Activated T-cell treated with anti-CD3 and anti-CD28 coated beads for 48 hours (primary cell): ENCODE measurements around the gene TMEM184A.

Source experiments
- DNase-seq: peaks from one replicate; pipeline ENCODE4 v3.0.0-alpha.2; 2020; ENCODE audit warnings: low read depth

The TMEM184A gene

DNA sequence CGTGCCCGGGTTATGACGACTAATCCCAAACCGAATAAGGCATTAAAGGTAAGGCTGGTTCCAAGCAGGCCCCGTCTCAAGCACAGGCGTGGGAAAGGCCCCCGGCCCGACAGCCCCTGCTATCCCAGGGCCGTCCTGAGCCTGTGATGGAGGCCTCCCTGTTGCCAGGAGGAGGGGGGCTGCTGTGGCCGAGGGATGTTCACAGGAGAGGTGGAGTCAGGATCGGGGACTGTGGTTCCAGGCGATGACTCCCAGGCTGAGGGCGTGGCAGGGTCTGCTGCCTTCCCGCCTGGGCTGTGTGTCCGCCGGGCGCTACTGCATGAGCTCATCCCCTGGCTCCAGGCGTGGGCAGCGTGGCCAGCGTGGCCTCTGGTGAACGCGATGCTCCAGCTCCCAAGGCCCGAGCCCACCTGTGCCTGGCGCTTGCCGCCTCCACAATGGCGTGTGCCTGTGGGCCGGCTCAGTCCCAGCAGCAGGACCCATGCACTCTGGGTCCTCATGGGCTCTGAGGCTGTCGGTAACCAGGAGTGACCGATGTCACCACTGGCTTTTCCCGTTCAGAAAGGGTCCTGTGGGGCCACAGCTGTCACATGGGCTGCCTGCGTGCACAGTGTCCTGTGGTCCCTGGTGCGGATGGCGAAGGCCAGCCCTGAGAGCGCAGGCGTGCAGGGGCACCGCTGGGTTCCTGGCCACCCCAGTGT lies 16.7 kb downstream of the TMEM184A start:
- no peak for DNase-seq

DNA sequence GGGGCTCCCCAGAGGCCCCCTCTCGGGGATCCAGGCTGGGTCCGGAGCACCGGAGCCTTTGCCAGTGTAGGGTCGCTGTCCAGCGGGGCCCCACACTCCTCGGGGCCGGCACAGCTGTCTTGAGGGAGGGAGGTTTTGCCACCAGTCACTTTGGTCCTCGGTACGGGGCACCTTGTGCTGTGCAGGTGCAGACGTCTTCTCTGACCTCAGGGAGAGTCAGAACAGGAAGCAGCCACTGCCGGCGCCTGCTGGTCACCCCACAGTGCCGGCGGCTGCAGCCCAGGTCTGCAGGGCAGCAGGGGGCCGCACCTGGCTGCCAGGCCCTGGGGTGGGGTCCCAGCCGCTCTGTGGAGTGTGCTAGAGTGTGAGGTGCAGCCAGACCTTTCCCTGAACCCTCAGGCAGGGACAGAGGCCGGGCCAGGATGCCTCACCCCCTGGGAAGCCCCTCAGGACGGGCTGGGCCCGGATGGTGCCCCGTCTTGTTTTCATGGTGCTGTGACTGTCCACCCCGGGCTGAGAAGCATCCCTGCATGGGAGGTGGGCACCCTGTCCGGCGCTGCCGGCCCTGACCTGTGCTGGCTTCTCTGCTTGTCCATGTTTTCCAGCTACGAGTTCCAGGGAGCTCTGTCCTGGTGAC lies 17.3 kb downstream of the TMEM184A start:
- no peak for DNase-seq

DNA sequence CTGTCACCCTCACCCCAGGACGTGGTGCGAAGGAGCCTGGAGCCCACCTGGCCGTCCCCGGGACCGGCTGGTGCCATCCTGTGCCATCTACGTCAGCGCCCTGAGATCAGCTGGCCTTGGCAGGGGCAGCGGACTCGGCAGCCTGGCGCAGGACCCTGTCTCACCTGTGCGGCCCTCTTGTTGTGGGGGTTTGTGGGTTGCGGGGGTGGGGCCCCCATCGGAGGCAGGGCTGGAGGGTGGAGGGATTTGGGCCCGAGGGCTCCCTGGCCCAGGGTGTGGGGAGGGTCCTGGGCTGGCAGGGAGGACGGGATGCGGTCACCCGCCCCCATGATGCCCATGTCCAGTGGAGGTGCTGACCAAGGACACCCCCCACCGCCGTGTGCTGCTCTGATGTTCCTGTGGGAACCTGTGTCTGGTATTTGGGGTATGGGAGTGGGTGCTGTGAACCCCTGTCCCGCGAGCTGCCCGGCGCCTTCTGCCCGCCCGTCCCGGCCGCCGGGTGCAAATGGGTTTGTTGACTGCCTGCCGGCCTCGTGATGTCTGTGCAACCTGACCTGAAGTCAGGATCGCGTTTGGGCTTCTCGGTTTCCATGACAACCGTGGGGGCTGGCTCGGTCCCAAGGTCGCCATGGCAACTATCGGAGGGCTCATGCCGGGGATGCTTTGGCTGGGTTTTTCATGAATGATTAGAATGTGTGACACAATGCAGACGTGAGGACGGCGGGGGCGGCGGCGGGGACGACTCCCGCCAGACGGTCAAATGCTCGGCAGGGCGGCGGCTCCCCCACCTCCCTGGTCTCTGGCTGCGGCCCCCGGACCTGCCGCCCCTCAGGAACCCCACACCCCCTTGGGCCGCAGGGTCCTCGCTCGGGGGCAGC lies 18.2 kb downstream of the TMEM184A start:
- no peak for DNase-seq

DNA sequence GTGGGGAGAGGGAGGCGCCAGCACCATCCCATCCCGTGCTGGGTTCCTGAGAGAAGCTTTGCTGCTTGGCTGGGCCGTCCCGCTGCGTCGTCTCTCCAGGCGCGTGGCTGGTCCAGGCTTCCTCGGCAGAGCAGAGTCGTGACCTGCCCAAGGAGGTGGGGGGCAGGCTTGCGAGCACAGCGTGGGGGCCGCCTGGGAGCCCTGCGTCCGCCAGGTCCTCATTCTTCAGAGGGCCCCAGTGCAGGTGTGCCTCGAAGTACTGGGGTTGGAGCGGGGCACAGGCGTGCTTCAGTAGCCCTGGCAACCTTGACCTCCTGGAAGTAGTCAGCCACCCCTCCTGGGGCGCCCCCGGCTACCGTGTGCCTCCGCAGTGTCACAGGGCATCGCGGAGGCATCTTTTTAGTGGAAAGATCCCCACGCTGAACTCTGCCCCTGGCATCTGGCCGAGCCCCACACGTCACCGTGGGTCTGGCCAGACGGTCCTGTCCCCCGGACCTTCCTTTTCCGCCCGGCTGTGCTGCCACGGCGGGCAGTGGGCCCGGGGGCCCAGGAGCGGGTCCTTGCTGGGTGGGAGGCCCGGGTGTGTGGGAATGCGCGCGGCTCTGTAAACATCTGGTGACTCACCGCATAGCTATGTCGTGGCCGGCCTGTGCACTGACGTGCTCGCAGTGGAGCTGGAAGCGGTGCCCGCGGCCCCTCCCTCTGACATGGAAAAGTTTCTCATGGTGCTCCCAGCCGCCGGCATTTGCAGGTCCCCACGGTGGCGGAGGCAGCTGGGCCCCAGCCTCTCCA lies 19.1 kb downstream of the TMEM184A start:
- DNase-seq: no peak

DNA sequence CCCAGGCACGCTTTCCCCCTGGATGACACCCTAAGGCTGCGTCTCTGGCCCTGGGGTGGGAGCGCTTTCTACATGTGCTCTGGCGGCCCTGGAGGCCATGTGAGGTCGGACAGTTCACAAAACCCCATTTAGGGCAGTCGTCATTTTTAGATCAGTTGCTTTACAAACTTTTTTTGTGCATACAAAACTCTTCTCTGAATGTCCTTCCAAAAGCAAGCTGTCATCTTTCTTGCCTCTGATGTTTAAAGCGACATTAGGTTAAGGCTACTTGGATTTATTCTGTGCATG lies 19.6 kb downstream of the TMEM184A start:
- DNase-seq: no peak

DNA sequence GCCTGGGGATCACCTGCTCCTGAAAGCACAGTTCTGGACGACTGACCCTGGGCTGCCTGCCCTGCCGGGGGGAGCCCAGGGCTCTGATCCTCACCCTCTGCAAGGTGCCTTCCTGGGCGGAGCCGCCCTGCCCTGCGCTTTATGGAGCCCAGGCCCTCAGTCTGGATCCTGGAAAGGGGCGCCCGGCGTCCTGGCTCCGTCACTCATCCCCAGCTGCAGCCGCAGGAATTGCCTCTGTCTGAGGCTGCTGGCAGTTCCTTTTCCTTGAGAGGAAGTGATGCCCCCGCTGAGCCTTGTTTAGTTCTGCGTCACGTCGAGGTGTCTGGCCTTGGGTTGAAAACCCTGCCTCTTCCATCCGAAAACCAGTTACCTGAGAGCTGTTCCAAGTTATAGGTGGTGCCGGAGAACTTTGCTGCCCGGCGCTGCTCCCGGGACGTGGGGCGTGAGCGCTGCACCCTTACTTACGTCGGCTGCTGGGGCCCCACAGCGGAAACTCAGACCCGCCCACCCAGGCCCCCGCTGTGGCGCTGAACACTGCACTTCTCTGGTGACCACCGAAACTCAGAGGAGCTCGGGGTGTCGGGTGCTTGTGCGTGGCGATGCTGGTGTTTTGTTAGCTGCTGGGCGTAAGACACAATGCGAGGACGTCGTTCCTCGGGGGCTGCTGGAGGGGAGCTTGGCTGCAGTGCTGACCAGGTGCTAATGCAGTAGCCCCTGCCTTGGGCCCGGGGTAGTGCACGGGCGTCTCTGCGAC lies 20.1 kb downstream of the TMEM184A start:
- DNase-seq: no peak

DNA sequence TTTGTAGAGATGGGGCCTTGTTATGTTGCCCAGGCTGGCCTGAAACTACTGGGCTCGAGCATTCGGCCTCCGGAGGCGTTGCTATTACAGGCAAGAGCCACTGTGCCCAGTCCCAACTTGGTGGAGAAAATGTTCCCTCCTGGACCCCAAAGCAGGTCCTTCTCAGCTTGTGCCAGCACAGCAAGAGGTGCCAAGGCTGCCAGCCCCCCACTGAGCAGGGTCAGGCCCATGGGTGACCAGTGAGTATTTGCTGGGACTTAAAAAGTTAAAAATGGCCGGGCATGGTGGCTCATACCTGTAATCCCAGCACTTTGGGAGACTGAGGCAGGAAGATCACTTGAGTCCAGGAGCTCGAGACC lies 20.9 kb downstream of the TMEM184A start:
- no peak for DNase-seq

DNA sequence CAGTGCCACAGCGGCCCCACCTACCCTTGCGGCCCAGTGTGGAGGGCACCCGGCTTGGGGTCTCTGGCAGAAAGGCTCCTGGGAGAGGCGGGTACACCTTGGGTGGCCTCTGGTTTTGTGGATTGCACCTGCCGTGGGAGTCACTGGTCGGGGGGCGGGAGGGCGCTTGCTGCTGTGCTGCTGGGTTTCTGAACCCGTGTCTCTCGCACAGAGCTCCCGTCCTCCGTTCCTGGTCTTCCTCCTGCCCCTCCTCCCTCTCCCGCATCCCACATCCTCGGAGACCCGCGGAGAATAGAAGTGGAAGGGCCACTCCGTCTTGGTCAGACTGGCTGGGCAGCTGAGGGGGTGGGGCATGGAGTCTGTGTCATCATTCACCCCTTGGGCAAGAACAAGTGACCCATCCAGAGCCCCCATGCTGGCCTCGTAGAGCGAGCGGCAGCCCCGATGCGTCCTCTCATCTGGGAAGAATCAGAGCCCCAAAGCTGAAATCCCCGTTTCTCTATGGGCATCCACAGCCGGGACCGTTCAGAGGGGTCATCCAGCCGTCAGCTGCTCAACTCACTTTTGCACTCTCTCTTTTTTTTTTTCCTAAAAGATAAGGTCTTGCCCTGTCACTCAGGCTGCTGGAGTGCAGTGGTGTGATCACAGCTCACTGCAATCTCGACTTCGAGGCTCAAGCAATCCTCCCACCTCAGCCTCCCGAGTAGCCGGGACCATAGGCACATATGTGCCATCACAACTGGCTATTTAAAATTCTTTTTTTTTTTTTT lies 21.5 kb downstream of the TMEM184A start:
- no peak for DNase-seq

DNA sequence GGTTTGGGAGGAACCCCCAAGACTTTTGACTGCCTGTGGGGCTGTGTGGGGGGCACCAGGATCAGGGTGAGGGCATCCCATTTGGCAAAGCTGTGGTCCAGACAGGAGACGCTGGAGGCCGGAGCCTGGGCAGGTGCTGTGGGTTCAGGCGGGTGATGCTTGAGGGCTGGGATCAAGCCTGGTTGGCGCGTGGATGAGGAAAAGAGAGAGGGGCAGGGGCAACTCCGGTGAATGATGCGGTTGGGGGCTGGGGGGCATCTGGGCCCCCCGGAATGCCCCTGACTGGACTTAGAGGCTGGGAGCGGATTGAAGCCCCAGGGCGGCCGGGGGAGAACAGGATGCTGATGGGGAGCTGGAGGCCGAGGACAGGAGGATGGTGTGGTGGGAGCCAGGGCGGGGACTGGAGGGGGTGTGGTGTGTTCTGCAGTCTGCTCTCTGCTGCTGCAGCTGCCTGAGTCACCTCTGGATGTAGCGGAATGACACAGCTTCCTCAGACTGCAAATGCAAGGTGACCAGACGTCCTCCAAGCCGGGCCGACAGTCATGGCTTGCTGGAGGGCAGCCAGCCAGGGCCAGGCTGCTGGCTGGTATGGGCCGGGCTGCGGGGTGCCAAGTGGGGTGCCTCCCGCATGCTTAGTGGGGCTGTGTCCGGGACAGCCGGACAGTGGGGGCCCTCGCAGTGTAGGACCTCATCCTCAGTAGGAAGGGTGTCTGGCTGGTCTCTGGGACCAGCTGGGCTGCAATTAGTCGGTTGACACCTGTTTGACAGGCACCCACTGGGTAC lies 22.3 kb downstream of the TMEM184A start:
- DNase-seq: peak; percentile 46

DNA sequence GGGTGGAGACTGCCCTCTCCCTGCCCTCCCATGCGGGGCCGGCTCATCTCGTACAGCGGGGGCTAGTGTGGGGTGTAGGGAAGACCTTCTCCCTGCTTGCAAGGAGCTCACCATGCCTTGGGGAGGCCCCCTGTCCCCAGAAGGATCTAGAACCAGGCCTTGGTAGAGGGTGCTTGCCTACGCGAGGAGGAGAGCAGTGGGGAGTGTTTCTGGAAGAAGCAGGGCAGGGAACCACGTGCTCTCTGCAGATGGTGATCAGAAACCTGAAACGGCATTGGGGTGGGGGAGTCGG lies 22.8 kb downstream of the TMEM184A start:
- DNase-seq: no peak

DNA sequence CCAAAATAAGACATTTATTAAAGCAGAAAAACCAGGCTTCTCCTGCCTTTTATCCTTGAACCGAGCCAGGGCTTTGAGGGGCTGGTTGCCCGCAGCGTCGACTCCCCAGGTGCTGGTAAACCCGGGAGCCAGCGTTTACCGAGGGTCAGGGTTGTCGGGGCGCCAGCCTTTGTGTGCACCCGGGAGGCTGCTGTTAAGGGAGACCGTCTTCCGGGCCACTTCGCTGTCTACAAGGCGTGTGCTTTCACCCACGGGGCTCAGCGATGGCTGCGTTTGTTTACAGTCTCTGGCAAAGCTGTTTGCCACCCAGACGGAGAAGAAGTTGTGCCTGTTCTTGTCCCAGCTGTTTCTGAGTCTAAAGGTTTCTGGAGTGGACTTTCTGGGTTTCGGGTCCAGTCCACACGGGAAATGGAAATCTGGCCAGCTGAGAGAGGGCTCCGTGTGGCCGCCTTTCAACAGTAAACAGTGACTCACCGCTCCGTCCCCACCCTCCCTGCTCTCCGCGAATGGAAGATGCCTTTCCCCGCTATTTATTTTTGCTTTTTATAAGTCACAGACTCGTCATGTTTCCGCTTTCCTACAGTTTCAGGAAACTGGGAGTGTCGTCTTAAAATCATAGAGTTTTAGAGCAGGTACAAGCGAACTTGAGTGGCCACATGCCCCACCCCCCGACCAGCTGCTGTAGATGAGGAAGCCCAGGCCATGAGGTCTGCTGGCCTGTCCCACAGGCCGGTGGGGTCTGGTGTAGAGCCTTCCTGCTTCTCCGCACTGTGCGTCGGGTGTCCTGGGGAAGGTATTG lies 23.4 kb downstream of the TMEM184A start:
- DNase-seq: peak; percentile 34

DNA sequence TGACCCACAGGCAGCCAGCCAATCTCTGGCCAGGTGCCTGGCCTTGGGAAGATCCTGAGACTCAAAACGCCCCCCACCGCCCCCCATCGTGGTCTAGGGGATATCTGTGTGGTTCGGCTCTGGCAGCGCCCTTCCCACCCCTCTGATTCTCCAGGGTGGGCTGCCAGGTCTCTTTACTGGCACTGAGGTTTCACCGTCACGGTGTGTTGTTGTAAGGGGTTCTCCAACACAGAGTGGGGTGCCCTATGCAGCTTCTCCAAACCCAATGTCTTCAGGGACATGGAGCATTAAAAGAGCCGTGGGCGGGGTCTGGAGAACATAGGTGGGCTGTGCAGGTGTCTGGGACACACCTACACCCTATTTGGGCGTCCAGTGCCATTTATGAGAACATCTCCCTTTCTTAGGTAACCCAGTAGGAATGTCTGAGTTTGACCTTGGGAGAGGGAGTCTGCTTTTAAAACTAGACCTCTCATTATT lies 24.0 kb downstream of the TMEM184A start:
- no peak for DNase-seq

DNA sequence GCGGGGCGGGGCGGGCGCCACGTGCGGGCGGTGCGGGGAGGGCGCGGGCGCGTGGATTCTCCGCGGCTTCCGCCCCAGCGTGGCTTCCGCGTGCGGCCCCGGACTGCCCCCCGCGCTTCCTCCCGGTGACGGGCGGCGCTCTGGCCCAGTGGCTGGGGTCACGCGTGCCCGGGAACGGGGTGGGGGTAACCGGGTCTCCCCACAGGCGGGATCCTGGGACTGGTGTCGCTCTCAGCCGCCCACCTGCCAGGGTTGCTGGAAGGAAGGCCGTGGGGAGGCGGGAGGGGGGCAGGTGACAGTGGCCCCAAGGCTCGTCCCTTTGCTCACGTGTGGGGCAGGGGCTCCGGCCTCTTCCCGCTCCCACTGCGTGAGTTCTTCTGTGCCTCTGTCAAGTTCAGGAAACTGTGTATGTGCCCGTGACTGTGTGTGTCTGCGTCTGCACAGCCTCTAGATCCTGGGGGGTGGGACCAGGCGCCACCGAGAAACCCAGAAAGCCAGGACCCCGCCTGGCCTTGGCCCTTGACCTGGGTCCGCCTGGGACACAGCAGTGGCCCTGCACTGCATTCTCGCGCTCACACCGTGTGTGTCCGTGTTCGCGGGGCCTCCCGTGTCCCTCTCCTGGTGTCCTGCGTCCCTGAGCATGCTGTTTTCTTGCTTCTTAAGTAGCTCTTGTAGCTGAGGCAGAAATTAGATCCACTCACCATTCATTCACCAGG lies 24.6 kb downstream of the TMEM184A start:
- no peak for DNase-seq

DNA sequence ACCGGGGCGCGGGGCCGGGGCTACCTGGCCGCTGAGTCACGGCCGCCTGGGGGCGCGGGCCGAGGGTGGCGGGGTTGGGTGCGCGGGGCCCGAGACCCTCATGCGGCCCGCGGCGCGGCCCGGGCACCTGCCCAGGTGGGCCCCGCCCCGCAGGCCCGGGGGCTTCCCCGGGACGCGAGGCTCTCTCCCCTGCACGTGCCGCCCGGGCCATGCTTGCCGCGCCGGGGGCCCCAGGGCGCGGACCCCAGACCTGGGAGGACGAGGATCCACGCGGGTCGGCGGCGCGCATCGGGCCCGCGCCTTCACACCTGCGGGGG lies 25.1 kb downstream of the TMEM184A start:
- DNase-seq: no peak

DNA sequence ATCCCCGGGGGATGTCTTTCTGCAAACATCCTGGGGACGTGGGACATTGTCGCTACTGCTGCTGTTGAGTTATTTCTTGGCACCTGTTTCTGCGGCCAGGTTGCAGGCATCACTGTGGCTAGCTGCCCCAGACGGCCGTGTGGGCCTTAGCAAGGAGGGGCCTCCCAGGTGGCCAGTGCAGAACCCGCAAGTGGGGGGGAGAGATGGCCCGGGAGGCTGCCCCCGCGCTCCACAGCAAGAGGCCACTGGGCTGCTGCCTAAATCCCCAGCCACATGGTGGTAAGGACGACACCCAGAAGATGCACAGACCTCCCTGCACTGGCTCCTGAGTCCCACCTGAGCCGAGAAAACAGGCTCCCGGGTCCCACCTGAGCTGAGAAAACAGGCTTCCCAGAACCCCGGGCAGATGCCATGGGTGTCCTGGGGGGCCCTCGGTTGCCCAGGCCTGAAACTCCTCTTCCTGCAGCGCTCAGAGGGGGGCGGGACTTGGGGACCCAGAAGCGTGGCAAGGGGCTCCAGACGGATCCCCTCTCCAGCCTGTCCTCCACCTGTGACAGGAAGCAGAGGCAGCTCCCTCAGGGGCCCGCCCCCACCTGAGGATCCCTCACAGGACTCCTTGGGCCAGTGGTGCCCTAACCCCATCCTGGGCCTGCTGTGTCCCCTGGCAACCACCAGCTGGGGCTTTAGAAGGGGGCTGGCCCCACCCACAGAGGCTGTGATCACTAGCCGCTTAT lies 26.5 kb downstream of the TMEM184A start:
- no peak for DNase-seq

DNA sequence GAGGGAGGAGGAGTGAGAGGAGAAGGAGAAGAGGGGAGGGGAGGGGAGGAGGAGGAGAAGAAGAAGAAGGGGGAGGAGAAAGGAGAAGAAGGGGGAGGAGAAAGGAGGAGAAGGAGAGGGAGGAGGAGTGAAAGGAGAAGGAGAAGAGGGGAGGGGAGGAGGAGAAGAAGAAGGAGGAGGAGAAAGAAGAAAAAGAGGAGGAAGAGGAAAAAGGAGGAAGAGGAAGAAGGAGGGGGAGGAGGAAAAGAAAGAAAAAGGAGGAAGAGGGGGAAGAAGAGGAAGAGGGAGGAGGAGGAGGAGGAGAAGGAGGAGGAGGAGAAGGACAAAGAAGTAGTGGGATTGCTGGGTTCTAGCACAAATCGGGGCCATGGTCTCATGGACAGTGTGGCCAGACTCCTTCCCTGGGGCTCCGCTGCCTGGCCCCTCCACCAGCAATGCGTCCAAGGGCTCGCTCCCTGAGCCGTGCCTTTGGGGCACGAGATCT lies 29.7 kb downstream of the TMEM184A start:
- DNase-seq: no peak

DNA sequence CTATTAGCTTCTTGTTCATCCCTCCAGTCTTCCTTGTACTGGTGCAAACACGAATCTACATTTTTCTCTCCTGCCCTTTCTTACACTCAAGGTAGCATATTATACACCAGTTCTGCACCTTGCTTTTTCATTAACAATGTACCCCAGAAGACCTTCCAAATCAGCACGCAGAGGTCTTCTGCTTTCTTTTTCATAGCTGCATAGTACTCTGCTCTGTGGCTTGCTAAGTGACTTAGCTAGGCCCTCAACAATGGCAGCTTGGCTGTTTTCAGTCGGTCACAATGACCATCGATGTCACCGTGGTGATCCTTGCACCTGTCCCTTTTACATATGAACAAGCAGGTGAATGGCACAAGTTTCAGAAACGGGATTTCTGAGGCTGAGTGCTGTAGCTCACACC lies 30.6 kb downstream of the TMEM184A start:
- no peak for DNase-seq

DNA sequence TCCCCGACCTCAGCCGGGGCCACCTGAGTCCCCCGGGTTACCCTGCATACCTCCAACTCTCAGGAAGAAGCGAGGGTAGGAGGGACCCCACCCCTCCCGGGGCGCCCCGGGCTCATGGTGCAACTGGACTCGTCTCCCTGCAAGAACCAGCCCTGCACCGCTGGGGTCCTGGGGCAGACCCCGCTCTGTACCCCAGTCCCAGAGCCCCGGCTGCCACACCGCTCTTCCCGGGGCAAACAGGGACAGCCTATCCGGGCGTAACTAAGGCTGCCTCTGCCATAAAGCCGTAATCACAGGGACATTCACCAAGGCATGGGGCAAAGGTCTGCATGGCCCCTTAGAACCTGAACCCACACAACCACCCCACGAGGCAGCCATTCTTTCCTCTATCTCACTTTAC lies 32.2 kb downstream of the TMEM184A start:
- no peak for DNase-seq
